Kidney (tissue), 14 donors: ENCODE measurements around the gene SCLT1. TPM values are rescaled to one million over a fixed set of nuclear protein-coding genes. Genes with fewer than 3 reads are reported as not detected.

ENCODE experiments used
- DNase-seq, 5 donors: peaks; one replicate each; pipeline ENCODE4 v3.0.0-alpha.2; 2013 to 2020
- FAIRE-seq: peaks from 2 replicates; lab custom pipeline; 2012; peaks lifted over from hg19 to GRCh38; lab: Jason Lieb, UNC
- H3K27ac ChIP-seq, 2 donors: one replicate each; pipeline ENCODE4 v1.7.0; 2013; ENCODE audit warnings: low read depth in 2 of 2, low read length in 2 of 2, inconsistent platforms in 1 of 2
- H3K27me3 ChIP-seq: one replicate; pipeline ENCODE4 v1.7.1; 2013; ENCODE audit warnings: low read length, inconsistent platforms; ENCODE audit not compliant: control insufficient read depth, insufficient read depth
- H3K36me3 ChIP-seq, 3 donors: one replicate each; pipeline versions ENCODE4 v1.7.0 to v1.7.1; 2013; ENCODE audit warnings: low read length in 3 of 3, control low read depth in 1 of 3, inconsistent platforms in 1 of 3; ENCODE audit not compliant: insufficient read depth in 3 of 3, control insufficient read depth in 2 of 3
- H3K4me1 ChIP-seq, 3 donors: one replicate each; pipeline versions ENCODE4 v1.7.0 to v1.7.1; 2013; ENCODE audit warnings: low read length in 3 of 3, inconsistent platforms in 1 of 3, low read depth in 1 of 3; ENCODE audit not compliant: control insufficient read depth in 2 of 3, insufficient read depth in 2 of 3
- H3K4me3 ChIP-seq, 3 donors: one replicate each; pipeline versions ENCODE4 v1.7.0 to v1.8.1; 2013; ENCODE audit warnings: low read length in 3 of 3, control low read depth in 1 of 3, inconsistent platforms in 1 of 3
- H3K9ac ChIP-seq, 3 donors: one replicate each; pipeline versions ENCODE4 v1.7.0 to v1.7.1; 2013; ENCODE audit warnings: low read length in 3 of 3, control low read depth in 1 of 3, inconsistent platforms in 1 of 3
- H3K9me3 ChIP-seq, 3 donors: one replicate each; pipeline versions ENCODE4 v1.7.0 to v1.7.1; 2013; ENCODE audit warnings: low read length in 3 of 3, control low read depth in 1 of 3, inconsistent platforms in 1 of 3; ENCODE audit not compliant: control insufficient read depth in 2 of 3, insufficient read depth in 1 of 3
- intact Hi-C: fragments of 100-400 bp; cut with DNase I; formaldehyde crosslinking; loops from one replicate; pipeline ENCODE4 v1.11.1; 2022
- polyA plus RNA-seq: library from polyadenylated mRNA; stranded (reverse); fragments of 350-450 nt; fragmentation: Illumina TruSeq; extraction: RNeasy Lipid Tissue Mini Kit (QIAGEN cat#74804); gene quantifications from one replicate; pipeline ENCODE4 v1.2.3, GENCODE V29; 2014; ENCODE audit warnings: low read depth, low replicate concordance; ENCODE audit not compliant: insufficient read depth
- total RNA-seq: library from RNA; stranded (reverse); fragmentation: NEBNext Ultra II Directional; extraction: Animal tissue kit (Norgen Biotek cat#: 25700); gene quantifications from one replicate; pipeline ENCODE4 v1.2.1, GENCODE V29; 2021
- TF ChIP-seq, protein P1 (sequence below): IDR thresholded peaks from 3 replicates; pipeline ENCODE4 v1.5.1; 2012; ENCODE audit warnings: mild to moderate bottlenecking, moderate library complexity, borderline replicate concordance; ENCODE audit not compliant: insufficient read depth; ENCODE audit errors: extremely low read depth
- donor health status: control.
- donor health status: control.
- donor health status: control.
- donor health status: control.
- donor health status: control.
- donor health status: DM: yes; HTN: yes; CAD: no.
- donor health status: Normal renal cell carcinoma (clear cell type).

SCLT1 gene
- total and polyA plus RNA-seq, 2 donors from 2014 or later = 3.0 to 16.0 TPM

DNA sequence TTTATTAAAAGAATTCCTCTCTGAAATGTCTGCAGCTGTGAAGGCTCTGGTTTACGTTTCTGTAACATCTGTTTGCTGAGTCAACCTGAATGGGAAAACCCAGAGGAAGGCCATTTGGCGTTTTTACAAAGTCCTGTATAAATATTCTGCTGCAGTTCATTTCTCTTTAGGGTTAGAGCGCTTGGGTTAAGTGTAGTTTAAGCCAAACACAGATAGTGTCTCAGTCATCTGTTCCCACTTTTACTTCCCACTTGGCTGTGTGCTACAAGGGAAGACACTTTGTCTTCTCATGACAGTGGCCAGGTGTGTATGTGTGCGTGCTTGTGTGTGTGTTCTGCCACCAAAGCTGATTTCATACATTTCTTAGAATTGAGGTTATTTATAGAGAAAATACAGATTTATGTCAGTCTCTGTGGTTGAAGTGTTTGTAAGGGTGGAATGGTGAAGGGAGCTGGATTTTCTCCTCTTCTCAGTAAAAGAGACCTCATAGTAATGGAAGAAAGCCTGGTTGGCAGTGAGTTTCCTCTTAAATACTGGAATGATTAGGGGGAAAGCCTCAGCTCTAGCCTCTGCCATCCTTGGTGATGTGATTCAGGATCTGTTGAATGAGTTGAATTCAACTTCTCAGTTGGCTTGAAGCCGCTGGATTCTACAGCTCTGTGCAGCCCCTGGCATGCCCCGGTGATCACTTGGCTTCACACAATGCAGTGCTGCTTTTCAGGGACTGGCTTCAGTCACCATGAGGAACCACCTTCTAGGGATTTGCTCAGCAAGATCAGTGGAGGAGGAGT lies 233.3 kb downstream of the SCLT1 start:
- TF ChIP-seq, protein P1, sequence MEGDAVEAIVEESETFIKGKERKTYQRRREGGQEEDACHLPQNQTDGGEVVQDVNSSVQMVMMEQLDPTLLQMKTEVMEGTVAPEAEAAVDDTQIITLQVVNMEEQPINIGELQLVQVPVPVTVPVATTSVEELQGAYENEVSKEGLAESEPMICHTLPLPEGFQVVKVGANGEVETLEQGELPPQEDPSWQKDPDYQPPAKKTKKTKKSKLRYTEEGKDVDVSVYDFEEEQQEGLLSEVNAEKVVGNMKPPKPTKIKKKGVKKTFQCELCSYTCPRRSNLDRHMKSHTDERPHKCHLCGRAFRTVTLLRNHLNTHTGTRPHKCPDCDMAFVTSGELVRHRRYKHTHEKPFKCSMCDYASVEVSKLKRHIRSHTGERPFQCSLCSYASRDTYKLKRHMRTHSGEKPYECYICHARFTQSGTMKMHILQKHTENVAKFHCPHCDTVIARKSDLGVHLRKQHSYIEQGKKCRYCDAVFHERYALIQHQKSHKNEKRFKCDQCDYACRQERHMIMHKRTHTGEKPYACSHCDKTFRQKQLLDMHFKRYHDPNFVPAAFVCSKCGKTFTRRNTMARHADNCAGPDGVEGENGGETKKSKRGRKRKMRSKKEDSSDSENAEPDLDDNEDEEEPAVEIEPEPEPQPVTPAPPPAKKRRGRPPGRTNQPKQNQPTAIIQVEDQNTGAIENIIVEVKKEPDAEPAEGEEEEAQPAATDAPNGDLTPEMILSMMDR = no peak
- FAIRE-seq = no peak
- H3K27ac ChIP-seq = no peak overlapping the region
- H3K4me3 ChIP-seq = no peak overlapping the region
- H3K36me3 ChIP-seq = peaks cover 22 to 79% (median 56%) of the 10 kb centered on the region in 3 donors
- peaks cover 0 to 16% (median 7%) of the 10 kb centered on the region in 3 donors for H3K4me1 ChIP-seq
- H3K9ac ChIP-seq = peak overlapping the region in 1 of 3 donors; percentile 31
- peak in 2 of 5 donors; percentile 22 to 65 for DNase-seq
- H3K27me3 ChIP-seq = no peaks in the 10 kb centered on the region
- intact Hi-C loops = loop anchor here (10.0 kb wide), 1 partner anchor 665 kb away; no protein-coding TSS in a partner anchor
- H3K9me3 ChIP-seq = peaks cover 0 to 2% (median 0%) of the 10 kb centered on the region in 3 donors

DNA sequence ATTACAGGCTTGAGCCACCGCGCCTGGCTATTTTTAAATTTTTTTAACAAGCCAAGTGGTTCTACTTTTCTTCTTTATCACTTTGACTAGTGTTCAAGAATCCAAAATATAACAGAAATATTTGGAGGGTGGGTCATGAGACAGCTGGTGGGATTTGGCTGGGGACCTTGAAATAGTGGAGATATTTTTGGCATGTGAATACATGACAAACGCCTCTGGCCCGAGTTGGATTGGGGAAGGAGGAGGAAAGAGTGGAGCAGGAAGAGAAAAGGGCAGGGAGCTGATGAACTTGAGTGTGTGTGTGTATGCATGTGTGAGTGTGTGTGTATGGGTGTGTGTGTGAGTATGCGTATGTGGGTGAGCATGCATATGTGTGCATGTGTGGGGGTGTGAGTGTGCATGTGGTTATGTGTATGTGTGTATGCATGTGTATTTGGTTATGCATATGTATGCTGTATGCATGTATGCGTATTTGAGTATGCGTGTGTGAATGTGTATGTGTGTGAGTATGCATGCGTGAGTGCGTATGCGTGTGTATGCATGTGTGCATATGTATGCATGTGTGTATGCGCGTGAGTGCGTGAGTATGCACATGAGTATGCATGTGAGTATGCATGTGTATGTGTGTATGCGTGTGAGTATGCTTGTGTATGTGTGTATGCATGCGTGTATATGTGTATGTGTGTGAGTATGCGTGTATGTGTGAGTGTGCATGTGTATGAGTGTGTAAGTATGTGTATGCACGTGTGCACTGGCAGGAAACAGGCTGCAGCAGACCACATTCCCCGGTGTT lies 234.3 kb downstream of the SCLT1 start:
- Histone ChIP-seq H3K9ac (no peak overlapping the region), H3K4me3 (peak overlapping the region in 1 of 3 donors; percentile 34), H3K27me3 (no peaks in the 10 kb centered on the region), H3K27ac (no peak overlapping the region), H3K36me3 (peaks cover 22 to 80% (median 56%) of the 10 kb centered on the region in 3 donors), H3K4me1 (peaks cover 0 to 16% (median 7%) of the 10 kb centered on the region in 3 donors), H3K9me3 (peaks cover 0 to 2% (median 0%) of the 10 kb centered on the region in 3 donors)
- intact Hi-C loops = no loop called here
- DNase-seq (peak in 1 of 5 donors; percentile 42), FAIRE-seq (no peak)
- TF ChIP-seq, protein P1 = no peak

DNA sequence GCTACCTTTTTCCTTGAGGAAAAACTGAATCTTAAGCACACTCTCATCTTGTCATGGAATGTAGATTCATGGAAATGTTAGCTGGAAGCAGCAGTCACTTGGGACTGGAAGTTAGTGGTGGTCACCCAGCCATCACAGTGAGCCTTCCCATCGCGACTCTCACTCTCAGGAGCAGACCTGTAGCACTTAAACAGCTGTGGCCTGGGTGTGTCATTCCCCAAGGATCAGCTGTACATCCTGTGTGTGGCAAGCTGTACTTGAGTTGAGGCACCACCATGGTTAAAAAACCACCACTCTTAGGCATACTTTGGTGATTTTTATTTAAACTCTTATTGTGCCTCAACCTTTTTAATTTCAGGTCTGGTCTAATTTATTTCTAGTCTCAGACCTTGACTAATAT lies 237.1 kb downstream of the SCLT1 start:
- H3K36me3 ChIP-seq = peaks cover 22 to 84% (median 59%) of the 10 kb centered on the region in 3 donors

More for the DNA sequence above, 237.1 kb downstream of the SCLT1 start:
- Histone ChIP-seq H3K9me3 (peaks cover 0 to 2% (median 0%) of the 10 kb centered on the region in 3 donors), H3K9ac (no peak overlapping the region), H3K27ac (no peak overlapping the region), H3K4me1 (peaks cover 0 to 7% (median 6%) of the 10 kb centered on the region in 3 donors), H3K27me3 (no peaks in the 10 kb centered on the region), H3K4me3 (no peak overlapping the region)
- TF ChIP-seq, protein P1 = no peak
- no peak for FAIRE-seq
- intact Hi-C loops = no loop called here
- DNase-seq = no peak
